Natural killer cell (primary cell): ENCODE results near the gene FAM83C. TPM values are rescaled to one million over a fixed set of nuclear protein-coding genes. Genes with fewer than 3 reads are reported as not detected.

ENCODE experiments used
- ATAC-seq, 3 donors: fragments of 150-1000 bp in 2 of 3; fragments of 200-7000 bp in 1 of 3; cut with Tn5 transposase; 1 replicate in 1 of 3; 2 replicates in 2 of 3; pipeline ENCODE4 v1.10.0; 2021; ENCODE audit warnings: mild to moderate bottlenecking in 2 of 3, moderate library complexity in 2 of 3
- DNase-seq, 2 donors: peaks; one replicate each; pipeline versions ENCODE4 v3.0.0 to v3.0.0-alpha.2; 2013 to 2021; ENCODE audit warnings: mixed read lengths in 1 of 2
- H3K27ac ChIP-seq: one replicate; pipeline ENCODE4 v1.5.1; 2013; ENCODE audit warnings: mild to moderate bottlenecking, low read length
- H3K27me3 ChIP-seq: one replicate; pipeline ENCODE4 v1.6.1; 2013; ENCODE audit warnings: low read length; ENCODE audit not compliant: control insufficient read depth, insufficient read depth
- H3K36me3 ChIP-seq: one replicate; pipeline ENCODE4 v1.6.1; 2013; ENCODE audit warnings: low read length; ENCODE audit not compliant: control insufficient read depth, insufficient read depth
- H3K4me1 ChIP-seq: one replicate; pipeline ENCODE4 v1.6.1; 2013; ENCODE audit warnings: low read length; ENCODE audit not compliant: control insufficient read depth, insufficient read depth
- H3K4me3 ChIP-seq: one replicate; pipeline ENCODE4 v1.5.1; 2013; ENCODE audit warnings: low read length
- H3K9me3 ChIP-seq: one replicate; pipeline ENCODE4 v1.6.1; 2013; ENCODE audit warnings: low read length; ENCODE audit not compliant: control insufficient read depth, insufficient read depth
- H3K27ac Mint-ChIP-seq, 2 donors: one replicate each; pipeline ENCODE4 v1.8.0; 2022; ENCODE audit warnings: mild to moderate bottlenecking in 2 of 2, mixed read lengths in 2 of 2, moderate library complexity in 1 of 2
- H3K27me3 Mint-ChIP-seq, 2 donors: one replicate each; pipeline ENCODE4 v1.8.0; 2022; ENCODE audit warnings: low read depth in 2 of 2, mixed read lengths in 2 of 2
- H3K36me3 Mint-ChIP-seq: one replicate; pipeline ENCODE4 v1.8.0; 2022; ENCODE audit warnings: mixed read lengths
- H3K4me1 Mint-ChIP-seq, 2 donors: one replicate each; pipeline ENCODE4 v1.8.0; 2022; ENCODE audit warnings: mixed read lengths in 2 of 2
- H3K4me3 Mint-ChIP-seq: one replicate; pipeline ENCODE4 v1.8.0; 2022; ENCODE audit warnings: mild to moderate bottlenecking, moderate library complexity, mixed read lengths
- H3K9me3 Mint-ChIP-seq, 2 donors: one replicate each; pipeline ENCODE4 v1.8.0; 2022; ENCODE audit warnings: mixed read lengths in 2 of 2
- CTCF ChIP-seq: fragments of 200-600 bp; IDR thresholded peaks from one replicate; pipeline ENCODE4 v1.8.0; 2022; ENCODE audit warnings: antibody characterized with exemption
- WGBS: methylation state at CpG from one replicate; pipeline ENCODE4 v1.1.7; 2013; ENCODE audit warnings: missing lambda C conversion rate; ENCODE audit not compliant: insufficient coverage; 5-methylcytosine and 5-hydroxymethylcytosine counted together
- intact Hi-C: fragments of 100-400 bp; cut with micrococcal nuclease; formaldehyde crosslinking; loops from one replicate; pipeline ENCODE4 v1.14.2; 2022
- total RNA-seq, 4 donors: library from RNA; stranded (reverse); fragments of 120-200 nt in 1 of 4; gene quantifications; one replicate each; pipeline versions ENCODE4 v1.2.3 to v1.2.4, GENCODE V29; 2013 to 2022

The FAM83C gene
- total RNA-seq, 3 donors from 2014 or later (not counting 1 experiment from before 2014, with no cell fraction given): not detected

- 100% methylated on average over 1 of the region's 1 CpG for WGBS
- Histone ChIP-seq H3K36me3 (peaks cover 3% of the 10 kb centered on the region), H3K4me3 (no peak overlapping the region), H3K4me1 (no peaks in the 10 kb centered on the region), H3K9me3 (no peaks in the 10 kb centered on the region), H3K27me3 (no peaks in the 10 kb centered on the region), H3K27ac (no peak overlapping the region)
- H3K9me3 Mint-ChIP-seq: no peaks in the 10 kb centered on the region
- DNase-seq (no peak), ATAC-seq (no peak)
- intact Hi-C loops: no loop called here
- H3K36me3 Mint-ChIP-seq: no peaks in the 10 kb centered on the region
- no peak overlapping the region for H3K27ac Mint-ChIP-seq
- no peaks in the 10 kb centered on the region for H3K4me1 Mint-ChIP-seq
- TF ChIP-seq CTCF: no peak
- no peaks in the 10 kb centered on the region for H3K27me3 Mint-ChIP-seq
- no peak overlapping the region for H3K4me3 Mint-ChIP-seq
Measured at GRCh38 chr20:35339636-35340035, 47.4 kb upstream of the FAM83C start.

- H3K27me3 Mint-ChIP-seq: no peaks in the 10 kb centered on the region
- no peaks in the 10 kb centered on the region for H3K4me1 Mint-ChIP-seq
- DNase-seq (no peak), ATAC-seq (no peak)
- no peak overlapping the region for H3K27ac Mint-ChIP-seq
- no peaks in the 10 kb centered on the region for H3K9me3 Mint-ChIP-seq
- H3K36me3 Mint-ChIP-seq: no peaks in the 10 kb centered on the region
- no peak overlapping the region for H3K4me3 Mint-ChIP-seq
- Histone ChIP-seq H3K4me1 (no peaks in the 10 kb centered on the region), H3K27me3 (no peaks in the 10 kb centered on the region), H3K4me3 (no peak overlapping the region), H3K9me3 (no peaks in the 10 kb centered on the region), H3K27ac (no peak overlapping the region), H3K36me3 (peaks cover 1% of the 10 kb centered on the region)
- WGBS: 100% methylated on average over 1 of the region's 2 CpGs
- intact Hi-C loops: no loop called here
- TF ChIP-seq CTCF: no peak
Measured at GRCh38 chr20:35339007-35339406, 46.8 kb upstream of the FAM83C start.

- Histone ChIP-seq H3K9me3 (no peaks in the 10 kb centered on the region), H3K27me3 (no peaks in the 10 kb centered on the region), H3K36me3 (no peaks in the 10 kb centered on the region), H3K4me1 (no peaks in the 10 kb centered on the region), H3K4me3 (no peak overlapping the region), H3K27ac (no peak overlapping the region)
- Mint-ChIP-seq H3K4me1 (no peaks in the 10 kb centered on the region), H3K36me3 (no peaks in the 10 kb centered on the region), H3K27me3 (no peaks in the 10 kb centered on the region), H3K27ac (no peak overlapping the region), H3K4me3 (no peak overlapping the region), H3K9me3 (no peaks in the 10 kb centered on the region)
- no peak for TF ChIP-seq CTCF
- ATAC-seq: no peak
- intact Hi-C loops: no loop called here
- WGBS: 97% methylated on average over 3 of the region's 5 CpGs
- DNase-seq: no peak
Measured at GRCh38 chr20:35334311-35335101, 42.3 kb upstream of the FAM83C start.

GRCh38 chr20:35333606-35334005 lies 41.4 kb upstream of the FAM83C start:
- DNase-seq (no peak), ATAC-seq (no peak)
- H3K27ac Mint-ChIP-seq: no peak overlapping the region
- Histone ChIP-seq H3K27me3 (no peaks in the 10 kb centered on the region), H3K9me3 (no peaks in the 10 kb centered on the region), H3K27ac (no peak overlapping the region), H3K4me3 (no peak overlapping the region), H3K4me1 (no peaks in the 10 kb centered on the region), H3K36me3 (no peaks in the 10 kb centered on the region)
- no peaks in the 10 kb centered on the region for H3K9me3 Mint-ChIP-seq
- TF ChIP-seq CTCF: no peak
- H3K27me3 Mint-ChIP-seq: no peaks in the 10 kb centered on the region
- WGBS: 89% methylated on average over 4 of the region's 4 CpGs
- H3K36me3 Mint-ChIP-seq: no peaks in the 10 kb centered on the region
- H3K4me1 Mint-ChIP-seq: no peaks in the 10 kb centered on the region
- H3K4me3 Mint-ChIP-seq: no peak overlapping the region
- intact Hi-C loops: no loop called here
